Activated naive CD8-positive, alpha-beta T cell treated with anti-CD3 and anti-CD28 coated beads, Interleukin-2, amount 10 ng/mL, durations not matched to agents 7 days and 5 days (primary cell): ENCODE data around the gene FCRL5. TPM values are rescaled to one million over a fixed set of nuclear protein-coding genes. Genes with fewer than 3 reads are reported as not detected.
"Not testable (repeated sequence)": the region's sequence is repeated elsewhere in the genome, so short reads cannot be mapped to it uniquely, and the experiment has no call there.

Experiments
- ATAC-seq: fragments of 150-1000 bp; cut with Tn5 transposase; one replicate; pipeline ENCODE4 v1.10.0; 2021; ENCODE audit warnings: low read depth, moderate library complexity
- POLR2A ChIA-PET: fragments of 350-600 bp; sonication (Branson Sonifier 250); formaldehyde crosslinking; loops from one replicate; lab custom pipeline; 2021; ENCODE audit warnings: antibody characterized with exemption; lab: Charles Lee
- DNase-seq: peaks from one replicate; pipeline ENCODE4 v3.0.0; 2021
- H3K27ac Mint-ChIP-seq: one replicate; pipeline ENCODE4 v1.8.0; 2022; ENCODE audit warnings: mild to moderate bottlenecking, mixed read lengths
- H3K27me3 Mint-ChIP-seq: one replicate; pipeline ENCODE4 v1.8.0; 2022; ENCODE audit warnings: mild to moderate bottlenecking, moderate library complexity, mixed read lengths
- H3K36me3 Mint-ChIP-seq: one replicate; pipeline ENCODE4 v1.8.0; 2021; ENCODE audit warnings: mild to moderate bottlenecking, mixed read lengths
- H3K4me1 Mint-ChIP-seq: one replicate; pipeline ENCODE4 v1.8.0; 2021; ENCODE audit warnings: mixed read lengths
- H3K4me3 Mint-ChIP-seq: one replicate; pipeline ENCODE4 v1.8.0; 2022; ENCODE audit warnings: mild to moderate bottlenecking, moderate library complexity, mixed read lengths
- H3K9me3 Mint-ChIP-seq: one replicate; pipeline ENCODE4 v1.8.0; 2021; ENCODE audit warnings: mixed read lengths
- total RNA-seq, 2 experiments: library from RNA; stranded (reverse); gene quantifications; one replicate each; pipeline ENCODE4 v1.2.3, GENCODE V29; 2021

Gene FCRL5
- total RNA-seq, 2 experiments from 2014 or later: 0.33 to 0.37 TPM

DNA sequence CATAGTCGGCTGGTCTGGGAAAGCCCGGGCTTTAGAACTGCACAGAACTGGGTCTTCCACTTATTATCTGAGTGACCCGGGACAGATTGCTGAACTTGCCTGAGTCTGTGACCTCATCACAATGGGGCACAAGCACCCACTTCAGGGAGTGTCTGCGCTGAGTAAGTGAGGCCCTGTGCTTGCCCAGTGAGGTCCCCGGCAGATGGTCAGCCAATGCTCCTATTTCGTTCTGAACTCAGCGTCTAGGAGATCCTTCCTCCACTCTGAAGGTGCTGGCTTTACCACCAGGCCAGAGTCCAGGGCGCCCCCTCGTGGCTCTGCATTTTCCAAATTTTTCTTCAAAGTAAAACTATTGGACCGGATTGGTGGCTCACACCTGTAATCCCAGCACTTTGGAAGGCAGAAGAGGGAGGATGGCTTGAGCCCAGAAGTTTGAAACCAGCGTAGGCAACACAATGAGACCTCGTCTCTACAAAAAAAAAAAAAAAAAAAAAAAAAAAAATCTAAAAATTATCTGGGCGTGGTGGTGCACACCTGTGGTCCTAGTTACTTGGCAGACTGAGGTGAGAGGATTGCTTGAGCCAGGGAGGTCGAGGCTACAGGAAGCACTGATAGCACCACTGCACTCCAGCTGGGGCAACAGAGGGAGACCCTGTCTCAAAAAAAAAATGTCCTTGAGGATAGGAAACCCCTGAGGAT is 61.7 kb downstream of the FCRL5 start:
- no peaks in the 10 kb centered on the region for H3K9me3 Mint-ChIP-seq
- DNase-seq: peak; percentile 73
- peaks cover 4% of the 10 kb centered on the region for H3K4me1 Mint-ChIP-seq
- H3K27ac Mint-ChIP-seq: no peak overlapping the region
- H3K36me3 Mint-ChIP-seq: no peaks in the 10 kb centered on the region
- no peak overlapping the region for H3K4me3 Mint-ChIP-seq
- ATAC-seq: peak; percentile 66
- H3K27me3 Mint-ChIP-seq: peaks cover 29% of the 10 kb centered on the region
- POLR2A ChIA-PET: no interaction called here

DNA sequence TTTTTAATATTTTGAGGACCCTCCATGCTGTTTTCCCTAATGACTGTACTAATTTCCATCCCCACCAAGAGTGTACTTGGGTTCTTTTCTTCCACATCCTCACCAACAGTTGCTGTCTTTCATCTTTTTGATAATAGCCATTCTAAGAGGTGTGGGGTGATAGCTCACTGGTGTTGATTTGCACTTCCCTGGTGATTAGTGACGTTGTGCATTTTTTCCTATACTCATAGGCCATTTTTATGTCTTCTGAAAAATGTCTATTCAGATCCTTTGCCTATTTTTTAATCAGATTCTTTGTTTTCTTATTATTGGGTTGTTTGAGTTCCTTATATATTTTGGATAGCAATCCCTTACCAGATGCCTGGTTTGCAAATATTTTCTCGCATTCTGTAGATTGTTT is 64.2 kb downstream of the FCRL5 start:
- no peak overlapping the region for H3K4me3 Mint-ChIP-seq
- DNase-seq: no peak
- peaks cover 16% of the 10 kb centered on the region for H3K27me3 Mint-ChIP-seq
- POLR2A ChIA-PET: no interaction called here
- H3K9me3 Mint-ChIP-seq: no peaks in the 10 kb centered on the region
- H3K4me1 Mint-ChIP-seq: peaks cover 4% of the 10 kb centered on the region
- no peak overlapping the region for H3K27ac Mint-ChIP-seq
- no peak for ATAC-seq
- H3K36me3 Mint-ChIP-seq: no peaks in the 10 kb centered on the region

DNA sequence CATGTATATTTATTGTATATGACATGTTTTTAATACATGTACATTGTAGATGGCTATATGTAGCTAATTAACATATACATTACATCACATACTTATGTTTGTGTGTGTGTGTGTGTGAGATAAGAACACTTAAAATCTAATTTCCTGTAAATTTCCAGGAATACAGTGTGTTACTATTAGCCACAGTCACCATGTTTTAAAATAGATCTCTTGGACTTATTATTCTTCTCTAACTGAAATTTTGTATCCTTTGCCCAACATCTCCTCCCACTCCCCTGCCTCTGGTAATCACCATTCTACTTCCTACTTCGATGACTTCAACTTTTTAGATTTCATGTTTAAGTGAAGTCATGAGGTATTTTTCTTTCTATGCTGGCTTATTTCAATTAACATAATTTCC is 64.8 kb downstream of the FCRL5 start:
- Mint-ChIP-seq H3K4me1 (peaks cover 4% of the 10 kb centered on the region), H3K27ac (no peak overlapping the region), H3K4me3 (no peak overlapping the region), H3K27me3 (peaks cover 12% of the 10 kb centered on the region), H3K36me3 (no peaks in the 10 kb centered on the region), H3K9me3 (no peaks in the 10 kb centered on the region)
- POLR2A ChIA-PET: no interaction called here
- no peak for ATAC-seq
- no peak for DNase-seq

DNA sequence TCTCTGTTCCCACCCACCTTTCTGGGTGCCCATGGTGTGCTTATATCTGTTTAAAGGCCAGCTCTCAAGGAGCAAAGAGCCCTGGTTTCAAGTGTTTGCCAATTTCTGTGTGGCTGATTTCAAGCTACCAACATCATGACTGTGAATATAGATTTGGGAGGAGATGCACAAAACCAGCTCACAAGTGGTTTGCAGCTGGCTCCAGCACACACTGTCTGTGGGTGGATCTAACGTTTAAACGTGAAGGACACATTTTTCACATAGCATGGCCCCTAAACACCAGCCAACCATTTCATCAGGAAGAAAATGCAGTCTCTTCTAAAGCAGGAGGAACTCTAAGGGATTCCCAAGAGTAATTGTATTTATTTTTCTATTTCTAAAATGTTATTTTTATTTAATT is 65.2 kb downstream of the FCRL5 start:
- H3K4me1 Mint-ChIP-seq: peaks cover 4% of the 10 kb centered on the region
- DNase-seq (no peak), ATAC-seq (no peak)
- no peak overlapping the region for H3K27ac Mint-ChIP-seq
- H3K9me3 Mint-ChIP-seq: no peaks in the 10 kb centered on the region
- POLR2A ChIA-PET: no interaction called here
- no peak overlapping the region for H3K4me3 Mint-ChIP-seq
- no peaks in the 10 kb centered on the region for H3K36me3 Mint-ChIP-seq
- peaks cover 9% of the 10 kb centered on the region for H3K27me3 Mint-ChIP-seq

DNA sequence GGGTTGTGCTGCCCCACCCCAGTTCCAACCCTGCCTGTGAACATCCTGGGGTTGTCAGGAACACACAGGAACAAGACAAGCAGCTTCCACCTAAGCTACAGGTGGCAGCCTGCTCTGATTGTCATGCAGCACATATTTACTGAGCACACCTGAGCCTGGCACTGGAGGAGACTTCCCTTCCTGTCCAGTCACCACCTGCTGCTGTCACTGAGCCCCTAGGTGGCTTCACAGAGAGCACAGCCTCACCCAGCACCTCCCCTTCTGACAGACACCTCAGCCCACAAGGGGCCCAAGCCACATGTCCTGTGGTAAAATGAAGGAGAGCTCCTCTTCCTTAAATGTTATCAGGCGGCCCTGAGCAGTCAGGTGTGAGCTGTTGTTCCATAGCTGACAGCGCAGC is 65.9 kb downstream of the FCRL5 start:
- H3K27me3 Mint-ChIP-seq, H3K4me1 Mint-ChIP-seq, H3K9me3 Mint-ChIP-seq, H3K36me3 Mint-ChIP-seq, DNase-seq, H3K4me3 Mint-ChIP-seq, H3K27ac Mint-ChIP-seq, POLR2A ChIA-PET: not testable (repeated sequence)
- peak; percentile 50 for ATAC-seq

DNA sequence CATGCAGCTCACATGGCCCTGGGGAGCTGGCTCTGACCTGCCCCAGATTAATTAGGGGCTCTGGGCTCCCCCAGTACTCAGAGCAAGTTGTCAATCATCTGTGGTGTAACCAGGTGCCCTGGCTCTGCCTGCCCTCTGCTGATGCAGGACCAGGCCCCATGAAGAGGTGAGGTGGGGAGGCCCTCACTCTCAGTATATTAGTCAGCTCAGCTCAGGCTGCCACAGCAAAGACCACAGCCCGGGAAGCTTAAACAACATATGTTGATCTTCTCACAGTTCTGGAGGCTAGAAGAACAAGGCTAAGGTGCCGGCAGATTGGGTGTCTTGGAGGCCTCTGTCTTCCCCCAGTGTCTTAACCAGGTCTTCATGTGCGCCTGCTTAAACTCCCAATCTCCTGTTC is 66.5 kb downstream of the FCRL5 start:
- H3K4me1 Mint-ChIP-seq: peaks cover 4% of the 10 kb centered on the region
- H3K27me3 Mint-ChIP-seq: peaks cover 5% of the 10 kb centered on the region
- POLR2A ChIA-PET: no interaction called here
- no peak overlapping the region for H3K4me3 Mint-ChIP-seq
- no peak overlapping the region for H3K27ac Mint-ChIP-seq
- H3K9me3 Mint-ChIP-seq: no peaks in the 10 kb centered on the region
- ATAC-seq: no peak
- H3K36me3 Mint-ChIP-seq: no peaks in the 10 kb centered on the region
- DNase-seq: no peak

DNA sequence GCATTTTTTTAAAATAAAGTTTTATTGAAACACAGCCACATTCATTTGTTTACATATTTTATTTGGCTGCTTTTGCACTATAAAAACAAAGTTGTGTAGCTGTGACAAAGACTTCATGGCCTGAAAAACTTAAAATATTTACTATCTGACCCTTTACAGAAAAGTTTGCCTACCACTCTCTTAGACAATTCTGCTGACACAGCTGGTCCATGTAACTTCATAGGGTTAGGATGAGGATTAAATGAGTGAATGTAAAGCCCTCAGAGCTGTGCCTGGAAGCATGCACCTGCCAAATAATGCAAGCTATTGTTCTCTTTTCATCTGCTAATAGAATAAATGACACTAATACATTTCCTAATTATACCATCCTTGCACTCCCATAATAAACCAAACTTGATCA is 67.7 kb downstream of the FCRL5 start:
- peaks cover 10% of the 10 kb centered on the region for H3K27me3 Mint-ChIP-seq
- no peak for ATAC-seq
- H3K27ac Mint-ChIP-seq: no peak overlapping the region
- H3K36me3 Mint-ChIP-seq: no peaks in the 10 kb centered on the region
- H3K4me3 Mint-ChIP-seq: no peak overlapping the region
- DNase-seq: no peak
- no peaks in the 10 kb centered on the region for H3K9me3 Mint-ChIP-seq
- peaks cover 4% of the 10 kb centered on the region for H3K4me1 Mint-ChIP-seq
- POLR2A ChIA-PET: no interaction called here

DNA sequence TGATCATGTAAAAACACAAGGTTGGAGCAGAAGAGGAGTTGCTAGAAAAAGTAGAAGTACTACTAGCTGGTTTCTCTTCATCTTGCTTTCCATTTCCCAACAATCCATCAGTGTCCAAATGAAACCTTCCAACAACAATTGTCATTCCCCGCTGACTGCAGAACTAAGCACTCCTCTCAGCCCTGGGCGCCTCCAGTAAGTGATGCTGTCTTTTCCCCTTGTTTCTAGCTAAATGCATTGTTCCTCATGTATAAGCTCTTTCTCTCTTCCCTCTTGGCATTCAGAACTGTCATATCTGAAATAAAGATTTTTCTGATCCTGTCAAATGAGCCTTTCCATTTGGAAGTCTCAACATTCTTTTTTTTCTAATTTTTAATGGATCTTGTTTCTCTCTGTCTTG is 68.7 kb downstream of the FCRL5 start:
- DNase-seq (no peak), ATAC-seq (no peak)
- peaks cover 17% of the 10 kb centered on the region for H3K27me3 Mint-ChIP-seq
- peaks cover 4% of the 10 kb centered on the region for H3K4me1 Mint-ChIP-seq
- POLR2A ChIA-PET: no interaction called here
- H3K4me3 Mint-ChIP-seq: no peak overlapping the region
- H3K36me3 Mint-ChIP-seq: no peaks in the 10 kb centered on the region
- H3K9me3 Mint-ChIP-seq: no peaks in the 10 kb centered on the region
- H3K27ac Mint-ChIP-seq: no peak overlapping the region

DNA sequence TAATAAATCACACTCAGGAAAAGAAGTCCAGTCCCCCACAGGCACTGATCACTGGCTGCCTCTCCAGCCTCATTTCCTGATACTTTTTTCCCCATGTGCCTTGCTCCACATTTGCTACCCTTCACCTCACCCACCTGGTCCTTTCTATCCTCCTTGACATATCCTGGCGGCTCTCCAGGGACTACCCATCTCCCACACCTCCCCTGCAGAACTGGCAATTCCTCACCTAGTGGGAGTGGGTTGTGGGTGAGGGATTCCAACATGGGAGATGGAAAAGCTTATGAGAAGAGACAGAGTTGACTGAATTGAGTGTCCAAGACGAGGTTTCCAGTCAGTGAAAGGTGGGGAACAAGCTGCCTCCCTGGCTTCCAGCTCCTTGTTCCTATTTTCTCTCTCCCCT is 69.6 kb downstream of the FCRL5 start:
- Mint-ChIP-seq H3K4me3 (no peak overlapping the region), H3K36me3 (no peaks in the 10 kb centered on the region), H3K27ac (no peak overlapping the region), H3K9me3 (no peaks in the 10 kb centered on the region), H3K4me1 (peaks cover 4% of the 10 kb centered on the region), H3K27me3 (peaks cover 17% of the 10 kb centered on the region)
- DNase-seq: no peak
- POLR2A ChIA-PET: no interaction called here
- no peak for ATAC-seq

DNA sequence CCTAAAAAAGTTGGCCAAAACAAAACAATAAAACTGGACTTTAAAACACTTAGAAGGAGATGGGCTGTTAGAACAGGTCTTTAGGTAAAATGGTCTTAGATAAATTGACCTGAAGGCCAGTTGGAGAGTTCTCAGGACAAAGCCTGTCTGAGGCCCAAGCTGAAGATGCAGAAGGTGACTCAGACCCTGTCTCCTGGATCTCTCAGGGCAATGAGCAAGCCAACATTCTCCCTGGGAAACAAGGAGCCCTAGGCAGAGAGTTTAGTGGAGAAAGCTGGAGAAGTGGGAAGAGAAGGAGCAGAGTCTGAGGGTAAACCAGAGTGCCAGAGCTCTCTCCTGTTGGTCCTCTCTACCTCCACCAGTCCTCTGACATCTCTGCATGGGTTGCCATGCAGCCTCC is 70.1 kb downstream of the FCRL5 start:
- POLR2A ChIA-PET: no interaction called here
- Mint-ChIP-seq H3K4me3 (no peak overlapping the region), H3K27me3 (peaks cover 17% of the 10 kb centered on the region), H3K9me3 (no peaks in the 10 kb centered on the region), H3K36me3 (no peaks in the 10 kb centered on the region), H3K4me1 (peaks cover 4% of the 10 kb centered on the region), H3K27ac (no peak overlapping the region)
- no peak for ATAC-seq
- DNase-seq: no peak

DNA sequence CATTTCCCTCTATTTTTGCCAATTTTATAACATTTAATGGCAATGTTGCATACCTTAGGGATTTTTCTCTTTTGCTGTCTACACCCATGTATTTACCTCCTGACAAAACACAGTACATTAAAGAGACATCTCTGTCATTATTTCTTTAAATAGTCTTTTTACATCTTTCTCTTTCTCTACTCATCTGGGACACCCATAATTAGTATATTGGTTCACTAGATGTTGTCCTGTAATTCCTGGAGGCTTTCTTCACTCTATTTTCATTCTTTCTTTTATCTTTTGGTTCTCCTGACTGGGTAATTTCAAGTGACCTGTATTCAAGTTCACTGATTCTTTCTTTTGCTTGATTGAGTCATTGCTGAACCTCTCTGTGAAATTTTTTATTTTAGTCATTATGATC is 74.3 kb downstream of the FCRL5 start:
- H3K27ac Mint-ChIP-seq: no peak overlapping the region
- POLR2A ChIA-PET: no interaction called here
- peaks cover 3% of the 10 kb centered on the region for H3K9me3 Mint-ChIP-seq
- no peak for DNase-seq
- peaks cover 22% of the 10 kb centered on the region for H3K27me3 Mint-ChIP-seq
- H3K4me3 Mint-ChIP-seq: no peak overlapping the region
- H3K36me3 Mint-ChIP-seq: no peaks in the 10 kb centered on the region
- no peaks in the 10 kb centered on the region for H3K4me1 Mint-ChIP-seq
- no peak for ATAC-seq

DNA sequence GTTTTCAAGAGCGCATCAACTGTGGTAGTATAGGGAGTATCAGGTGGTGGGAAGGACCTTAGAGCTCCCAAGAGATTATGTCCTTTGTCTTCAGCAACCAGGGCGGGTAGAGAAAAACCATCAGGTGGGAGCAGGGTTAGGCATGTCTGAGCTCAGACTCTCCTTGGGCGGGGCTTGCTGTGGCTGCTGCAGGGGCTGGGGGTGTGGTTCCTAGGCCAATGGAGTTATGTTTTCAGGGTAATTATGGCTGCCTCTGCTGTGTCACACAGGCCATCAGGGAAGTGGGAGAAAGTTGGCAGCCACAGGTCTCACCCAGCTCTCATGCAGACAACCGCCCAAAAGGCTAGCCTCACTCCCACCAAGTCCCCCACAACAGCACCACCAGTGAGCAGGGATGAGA is 74.9 kb downstream of the FCRL5 start:
- ATAC-seq (no peak), DNase-seq (no peak)
- Mint-ChIP-seq H3K4me1 (no peaks in the 10 kb centered on the region), H3K36me3 (no peaks in the 10 kb centered on the region), H3K27me3 (peaks cover 22% of the 10 kb centered on the region), H3K9me3 (peaks cover 3% of the 10 kb centered on the region), H3K4me3 (no peak overlapping the region), H3K27ac (no peak overlapping the region)
- POLR2A ChIA-PET: no interaction called here

DNA sequence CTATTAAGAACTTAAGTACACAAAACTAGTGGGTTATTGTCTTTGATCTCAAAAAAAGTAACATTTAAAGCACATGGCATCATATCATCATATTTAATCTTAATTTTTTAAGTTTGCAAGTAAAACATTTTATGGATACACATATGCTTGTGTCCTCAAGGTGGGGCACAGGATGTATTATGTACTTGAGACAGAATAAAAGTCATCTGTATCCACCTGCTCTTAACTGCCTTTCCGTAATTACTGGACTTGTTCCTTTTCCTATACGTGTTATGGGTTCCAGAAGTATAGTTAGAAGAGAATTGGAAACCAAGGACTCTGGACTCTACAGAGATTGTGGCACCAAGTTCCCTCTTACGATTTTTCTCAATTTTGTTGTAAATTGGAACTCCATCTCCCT is 79.4 kb downstream of the FCRL5 start:
- Mint-ChIP-seq H3K9me3 (peaks cover 3% of the 10 kb centered on the region), H3K4me1 (no peaks in the 10 kb centered on the region), H3K4me3 (no peak overlapping the region), H3K27me3 (peaks cover 10% of the 10 kb centered on the region), H3K36me3 (no peaks in the 10 kb centered on the region), H3K27ac (no peak overlapping the region)
- ATAC-seq (no peak), DNase-seq (no peak)
- POLR2A ChIA-PET: no interaction called here

DNA sequence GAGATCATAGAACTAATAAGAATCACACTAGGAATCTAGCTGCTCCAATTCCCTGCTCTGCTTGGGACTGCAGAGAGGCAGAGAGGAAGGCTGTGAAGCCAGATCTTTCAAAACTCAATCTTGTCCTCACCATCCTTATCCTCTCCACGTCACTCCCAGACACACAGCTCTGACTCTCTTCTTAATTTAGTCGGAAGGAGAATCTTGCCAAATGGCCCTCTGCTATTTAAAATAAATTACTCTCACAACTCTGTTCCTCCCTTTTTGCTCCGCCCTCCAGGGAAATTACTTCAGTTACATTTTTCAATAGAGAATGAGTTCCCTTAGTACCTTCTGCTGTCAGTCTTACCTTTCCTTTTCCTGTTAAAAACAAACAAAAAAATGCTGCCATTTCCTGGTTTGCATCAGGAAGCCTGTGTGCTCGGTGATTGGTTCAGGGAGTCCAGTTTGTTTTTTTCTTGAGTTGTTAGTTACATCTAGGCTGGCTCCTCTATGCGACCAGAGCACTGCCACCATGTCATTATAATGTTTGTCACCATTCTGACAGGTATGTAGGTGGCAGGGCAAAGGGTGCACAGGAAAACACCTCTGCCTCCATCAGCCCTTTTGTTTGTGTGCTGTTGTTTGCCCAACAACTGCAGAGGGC is 80.1 kb downstream of the FCRL5 start:
- Mint-ChIP-seq H3K27ac (no peak overlapping the region), H3K27me3 (peaks cover 10% of the 10 kb centered on the region), H3K4me1 (no peaks in the 10 kb centered on the region), H3K36me3 (no peaks in the 10 kb centered on the region), H3K4me3 (no peak overlapping the region), H3K9me3 (peaks cover 3% of the 10 kb centered on the region)
- POLR2A ChIA-PET: no interaction called here
- ATAC-seq (no peak), DNase-seq (no peak)
